ENCODE data around the gene ADAMTS17. TPM values are rescaled to one million over a fixed set of nuclear protein-coding genes. Genes with fewer than 3 reads are reported as not detected.

Gene ADAMTS17
- total RNA-seq, 1 donor from 2014 or later: 4.8 TPM

- Mint-ChIP-seq H3K4me1 (ENCODE audit: unreplicated experiment) (no peaks in the 10 kb centered on the region), H3K9me3 (ENCODE audit: unreplicated experiment) (no peaks in the 10 kb centered on the region), H3K36me3 (ENCODE audit: low read depth, unreplicated experiment) (no peaks in the 10 kb centered on the region), H3K27ac (ENCODE audit: unreplicated experiment) (no peak overlapping the region), H3K27me3 (ENCODE audit: unreplicated experiment) (peaks cover 2% of the 10 kb centered on the region), H3K4me3 (ENCODE audit: unreplicated experiment) (no peak overlapping the region)
- no peak for TF ChIP-seq CTCF (IDR thresholded peaks at IDR 0.05; ENCODE audit: unreplicated experiment)
- no peak for DNase-seq (ENCODE audit: low spot score)
Measured at GRCh38 chr15:100133001-100133400, 208.8 kb downstream of the ADAMTS17 start.

GRCh38 chr15:100132309-100132708 lies 209.5 kb downstream of the ADAMTS17 start:
- TF ChIP-seq CTCF (IDR thresholded peaks at IDR 0.05; ENCODE audit: unreplicated experiment): no peak
- Mint-ChIP-seq H3K4me3 (ENCODE audit: unreplicated experiment) (no peak overlapping the region), H3K9me3 (ENCODE audit: unreplicated experiment) (no peaks in the 10 kb centered on the region), H3K27ac (ENCODE audit: unreplicated experiment) (no peak overlapping the region), H3K4me1 (ENCODE audit: unreplicated experiment) (no peaks in the 10 kb centered on the region), H3K27me3 (ENCODE audit: unreplicated experiment) (peaks cover 2% of the 10 kb centered on the region), H3K36me3 (ENCODE audit: low read depth, unreplicated experiment) (peaks cover 3% of the 10 kb centered on the region)
- no peak for DNase-seq (ENCODE audit: low spot score)

GRCh38 chr15:100131321-100132224 lies 210.2 kb downstream of the ADAMTS17 start:
- Mint-ChIP-seq H3K4me1 (ENCODE audit: unreplicated experiment) (no peaks in the 10 kb centered on the region), H3K36me3 (ENCODE audit: low read depth, unreplicated experiment) (peaks cover 3% of the 10 kb centered on the region), H3K4me3 (ENCODE audit: unreplicated experiment) (no peak overlapping the region), H3K27me3 (ENCODE audit: unreplicated experiment) (peaks cover 2% of the 10 kb centered on the region), H3K27ac (ENCODE audit: unreplicated experiment) (no peak overlapping the region), H3K9me3 (ENCODE audit: unreplicated experiment) (no peaks in the 10 kb centered on the region)
- no peak for TF ChIP-seq CTCF (IDR thresholded peaks at IDR 0.05; ENCODE audit: unreplicated experiment)
- no peak for DNase-seq (ENCODE audit: low spot score)

GRCh38 chr15:100129677-100130076 lies 212.1 kb downstream of the ADAMTS17 start:
- Mint-ChIP-seq H3K4me1 (ENCODE audit: unreplicated experiment) (no peaks in the 10 kb centered on the region), H3K9me3 (ENCODE audit: unreplicated experiment) (no peaks in the 10 kb centered on the region), H3K27me3 (ENCODE audit: unreplicated experiment) (peaks cover 3% of the 10 kb centered on the region), H3K4me3 (ENCODE audit: unreplicated experiment) (no peak overlapping the region), H3K36me3 (ENCODE audit: low read depth, unreplicated experiment) (peaks cover 7% of the 10 kb centered on the region), H3K27ac (ENCODE audit: unreplicated experiment) (no peak overlapping the region)
- no peak for TF ChIP-seq CTCF (IDR thresholded peaks at IDR 0.05; ENCODE audit: unreplicated experiment)
- DNase-seq (ENCODE audit: low spot score): no peak
